Measurements from ENCODE around the gene HOMER3.

The HOMER3 gene

DNA sequence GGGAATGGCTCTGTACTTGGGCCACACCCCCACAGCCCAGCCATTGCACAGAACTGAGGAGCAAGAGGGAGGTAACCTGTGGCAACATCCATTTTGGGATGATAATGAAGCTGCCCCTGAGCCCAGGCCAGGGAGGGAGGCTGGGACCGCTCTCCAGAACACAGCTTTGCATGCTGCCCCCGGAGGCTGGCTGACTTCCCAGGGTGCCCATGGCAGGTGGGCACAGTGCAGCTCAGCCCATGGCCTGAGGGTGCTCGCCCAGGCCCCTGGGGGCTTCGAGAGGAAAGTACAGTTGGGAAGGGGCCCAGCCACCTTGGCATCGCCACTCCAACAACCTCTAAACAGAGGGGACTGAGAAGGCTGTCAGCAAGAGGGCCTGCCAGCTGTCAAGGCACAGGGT lies 27.6 kb downstream of the HOMER3 start:
- Histone ChIP-seq H2AFZ (ENCODE audit: low read depth, low read length) (no peak overlapping the region), H3K9ac (ENCODE audit: low read length) (no peak overlapping the region), H3K4me1 (ENCODE audit: low read length) (peaks cover 7% of the 10 kb centered on the region; the same call in 1 of the 2 replicates), H3K27ac (ENCODE audit: low read length) (no peak overlapping the region), H3K4me2 (ENCODE audit: low read length) (no peak overlapping the region), H3K9me3 (ENCODE audit: insufficient read depth, low read length) (no peaks in the 10 kb centered on the region), H3K36me3 (replicated peaks; ENCODE audit: low read depth, low read length) (peaks cover 39% of the 10 kb centered on the region), H3K4me3 (ENCODE audit: low read length) (no peak overlapping the region), H3K79me2 (ENCODE audit: low read length) (peaks cover 52% of the 10 kb centered on the region), H4K20me1 (ENCODE audit: insufficient read depth, low read length) (peaks cover 14% of the 10 kb centered on the region; the same call in 1 of the 2 replicates), H3K27me3 (ENCODE audit: low read depth, low read length) (no peaks in the 10 kb centered on the region)
- TF ChIP-seq EZH2phosphoT487 (IDR thresholded peaks at IDR 0.05; ENCODE audit: low read depth): no peak
- TF ChIP-seq, protein P1, sequence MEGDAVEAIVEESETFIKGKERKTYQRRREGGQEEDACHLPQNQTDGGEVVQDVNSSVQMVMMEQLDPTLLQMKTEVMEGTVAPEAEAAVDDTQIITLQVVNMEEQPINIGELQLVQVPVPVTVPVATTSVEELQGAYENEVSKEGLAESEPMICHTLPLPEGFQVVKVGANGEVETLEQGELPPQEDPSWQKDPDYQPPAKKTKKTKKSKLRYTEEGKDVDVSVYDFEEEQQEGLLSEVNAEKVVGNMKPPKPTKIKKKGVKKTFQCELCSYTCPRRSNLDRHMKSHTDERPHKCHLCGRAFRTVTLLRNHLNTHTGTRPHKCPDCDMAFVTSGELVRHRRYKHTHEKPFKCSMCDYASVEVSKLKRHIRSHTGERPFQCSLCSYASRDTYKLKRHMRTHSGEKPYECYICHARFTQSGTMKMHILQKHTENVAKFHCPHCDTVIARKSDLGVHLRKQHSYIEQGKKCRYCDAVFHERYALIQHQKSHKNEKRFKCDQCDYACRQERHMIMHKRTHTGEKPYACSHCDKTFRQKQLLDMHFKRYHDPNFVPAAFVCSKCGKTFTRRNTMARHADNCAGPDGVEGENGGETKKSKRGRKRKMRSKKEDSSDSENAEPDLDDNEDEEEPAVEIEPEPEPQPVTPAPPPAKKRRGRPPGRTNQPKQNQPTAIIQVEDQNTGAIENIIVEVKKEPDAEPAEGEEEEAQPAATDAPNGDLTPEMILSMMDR (IDR thresholded peaks at IDR 0.05; ENCODE audit: low read depth, low read length): no peak

DNA sequence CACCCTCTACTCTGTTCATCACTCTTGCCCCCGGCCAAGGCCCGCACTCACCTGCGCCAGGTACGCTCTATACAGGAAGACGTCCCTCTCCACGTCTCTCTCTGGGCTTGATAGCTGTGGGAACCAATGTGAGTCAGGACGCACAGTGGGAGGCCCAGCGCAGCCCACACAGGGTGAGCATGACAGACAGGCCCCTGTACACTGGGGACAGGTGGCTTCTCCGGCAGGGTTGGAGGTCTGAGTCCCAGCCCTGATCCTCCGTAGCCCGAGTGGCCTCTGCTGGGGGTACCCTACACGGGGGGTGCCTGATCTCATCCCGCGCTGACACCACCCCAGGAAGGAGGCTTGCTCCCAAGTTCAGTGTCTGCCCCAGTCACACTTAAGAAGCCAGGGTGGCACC lies 28.1 kb downstream of the HOMER3 start:
- Histone ChIP-seq H3K4me3 (ENCODE audit: low read length) (no peak overlapping the region), H3K79me2 (ENCODE audit: low read length) (peaks cover 46% of the 10 kb centered on the region), H3K4me2 (ENCODE audit: low read length) (no peak overlapping the region), H3K9ac (ENCODE audit: low read length) (no peak overlapping the region), H2AFZ (ENCODE audit: low read depth, low read length) (no peak overlapping the region), H3K4me1 (ENCODE audit: low read length) (peaks cover 4% of the 10 kb centered on the region; the same call in 1 of the 2 replicates), H3K36me3 (replicated peaks; ENCODE audit: low read depth, low read length) (peaks cover 40% of the 10 kb centered on the region), H3K27ac (ENCODE audit: low read length) (no peak overlapping the region), H4K20me1 (ENCODE audit: insufficient read depth, low read length) (peaks cover 14% of the 10 kb centered on the region; the same call in 1 of the 2 replicates), H3K9me3 (ENCODE audit: insufficient read depth, low read length) (no peaks in the 10 kb centered on the region), H3K27me3 (ENCODE audit: low read depth, low read length) (no peaks in the 10 kb centered on the region)
- TF ChIP-seq, protein P1 (IDR thresholded peaks at IDR 0.05; ENCODE audit: low read depth, low read length): no peak
- TF ChIP-seq EZH2phosphoT487 (IDR thresholded peaks at IDR 0.05; ENCODE audit: low read depth): no peak

DNA sequence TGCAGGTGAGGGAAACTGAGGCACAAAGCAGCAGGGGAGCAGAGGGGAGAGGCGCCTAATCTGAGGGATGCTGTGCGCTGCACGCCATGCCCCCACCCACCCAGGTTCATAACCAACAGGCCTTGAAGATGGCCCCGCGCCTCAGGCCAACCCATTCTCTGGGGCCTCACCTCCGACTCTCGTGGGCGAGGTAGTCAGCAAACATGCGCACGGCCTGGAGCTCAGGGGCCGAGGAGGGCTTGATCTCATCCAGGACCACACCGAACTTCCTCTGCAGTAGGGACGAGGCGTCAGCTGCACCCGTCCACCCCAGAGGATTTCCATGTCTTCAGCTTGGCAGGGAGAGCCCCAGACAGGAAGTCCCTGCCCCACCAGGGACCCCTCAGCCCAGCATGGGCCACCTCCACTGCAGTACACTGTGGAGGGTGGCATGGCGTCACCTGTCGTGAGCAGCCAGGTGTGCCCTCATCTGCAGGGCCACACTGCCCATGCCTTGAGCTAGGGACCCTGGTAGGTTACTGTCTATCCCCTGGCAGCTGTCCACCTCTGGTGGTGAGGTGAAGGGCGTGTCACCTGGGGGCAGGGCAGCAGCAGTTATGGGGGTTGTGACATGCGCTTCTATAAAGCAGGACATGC lies 30.1 kb downstream of the HOMER3 start:
- TF ChIP-seq, protein P1 (IDR thresholded peaks at IDR 0.05; ENCODE audit: low read depth, low read length): no peak
- Histone ChIP-seq H3K36me3 (replicated peaks; ENCODE audit: low read depth, low read length) (peaks cover 48% of the 10 kb centered on the region), H3K9ac (ENCODE audit: low read length) (no peak overlapping the region)

DNA sequence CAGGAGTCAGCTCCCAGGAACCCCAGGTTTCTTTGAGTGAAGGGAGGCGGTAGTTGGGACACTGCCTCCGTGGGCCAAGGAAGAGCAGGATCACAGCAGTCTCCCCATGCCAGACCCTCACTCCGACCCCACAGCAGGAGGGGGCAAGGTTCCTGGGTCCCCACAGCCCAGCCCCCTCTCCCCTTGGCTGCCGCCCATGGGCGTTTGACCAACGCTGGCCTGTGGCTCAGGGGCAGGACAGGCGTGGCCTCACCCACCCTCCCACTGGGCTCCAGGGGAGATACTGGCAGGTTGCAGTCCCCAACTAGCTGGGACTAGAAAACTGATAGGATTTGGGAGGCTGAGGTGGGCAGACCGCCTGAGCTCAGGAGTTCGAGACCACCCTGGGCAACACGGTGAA lies 31.0 kb downstream of the HOMER3 start:
- Histone ChIP-seq H3K9me3 (ENCODE audit: insufficient read depth, low read length) (no peaks in the 10 kb centered on the region), H3K79me2 (ENCODE audit: low read length) (peaks cover 23% of the 10 kb centered on the region), H3K36me3 (replicated peaks; ENCODE audit: low read depth, low read length) (peaks cover 40% of the 10 kb centered on the region), H3K4me1 (ENCODE audit: low read length) (no peaks in the 10 kb centered on the region), H3K27ac (ENCODE audit: low read length) (no peak overlapping the region), H3K4me2 (ENCODE audit: low read length) (no peak overlapping the region), H3K9ac (ENCODE audit: low read length) (no peak overlapping the region), H3K4me3 (ENCODE audit: low read length) (no peak overlapping the region), H2AFZ (ENCODE audit: low read depth, low read length) (no peak overlapping the region), H3K27me3 (ENCODE audit: low read depth, low read length) (no peaks in the 10 kb centered on the region), H4K20me1 (ENCODE audit: insufficient read depth, low read length) (peaks cover 12% of the 10 kb centered on the region; the same call in 1 of the 2 replicates)
- TF ChIP-seq, protein P1 (IDR thresholded peaks at IDR 0.05; ENCODE audit: low read depth, low read length): no peak
- no peak for TF ChIP-seq EZH2phosphoT487 (IDR thresholded peaks at IDR 0.05; ENCODE audit: low read depth)

More for the DNA sequence above, 30.1 kb downstream of the HOMER3 start:
- H2AFZ ChIP-seq (ENCODE audit: low read depth, low read length): no peak overlapping the region
- no peak overlapping the region for H3K4me3 ChIP-seq (ENCODE audit: low read length)
- peaks cover 32% of the 10 kb centered on the region for H3K79me2 ChIP-seq (ENCODE audit: low read length)
- H3K9me3 ChIP-seq (ENCODE audit: insufficient read depth, low read length): no peaks in the 10 kb centered on the region
- no peak overlapping the region for H3K4me2 ChIP-seq (ENCODE audit: low read length)
- H4K20me1 ChIP-seq (ENCODE audit: insufficient read depth, low read length): peaks cover 17% of the 10 kb centered on the region; the same call in 1 of the 2 replicates
- no peaks in the 10 kb centered on the region for H3K4me1 ChIP-seq (ENCODE audit: low read length)
- no peak overlapping the region for H3K27ac ChIP-seq (ENCODE audit: low read length)
- no peaks in the 10 kb centered on the region for H3K27me3 ChIP-seq (ENCODE audit: low read depth, low read length)

All from OCI-LY3 (cell line).